Mesodermal cell (in vitro differentiated cells): Measurements from ENCODE around the gene ESRRA.

Experiments used
- H3K27ac ChIP-seq: 2 replicates; pipeline ENCODE4 v1.7.0; 2013; ENCODE audit warnings: mild to moderate bottlenecking, low read depth, low read length, moderate library complexity; ENCODE audit not compliant: severe bottlenecking
- H3K36me3 ChIP-seq: 2 replicates; pipeline ENCODE4 v1.7.1; 2013; ENCODE audit warnings: mild to moderate bottlenecking, low read length, moderate library complexity; ENCODE audit not compliant: control insufficient read depth, insufficient read depth
- H3K4me1 ChIP-seq: one replicate; pipeline ENCODE4 v1.7.1; 2013; ENCODE audit warnings: mild to moderate bottlenecking, low read length; ENCODE audit not compliant: insufficient read depth, control insufficient read depth, poor library complexity, severe bottlenecking
- H3K4me3 ChIP-seq: 2 replicates; pipeline ENCODE4 v1.7.0; 2013; ENCODE audit warnings: low read length, control low read depth, mild to moderate bottlenecking; ENCODE audit not compliant: insufficient read depth, poor library complexity, severe bottlenecking; ENCODE audit errors: extremely low read depth
- H3K9me3 ChIP-seq: 2 replicates; pipeline ENCODE4 v1.7.1; 2013; ENCODE audit warnings: mild to moderate bottlenecking, low read length, moderate library complexity; ENCODE audit not compliant: control insufficient read depth
- WGBS, 2 experiments: methylation state at CpG; one replicate each; pipeline ENCODE4 v1.1.5; 2013; ENCODE audit warnings: missing lambda C conversion rate in 2 of 2; ENCODE audit not compliant: insufficient coverage in 2 of 2; 5-methylcytosine and 5-hydroxymethylcytosine counted together

The ESRRA gene

GRCh38 chr11:64349025-64349387, 43.7 kb downstream of the ESRRA start:
- H3K36me3 ChIP-seq = no peaks in the 10 kb centered on the region
- no peaks in the 10 kb centered on the region for H3K9me3 ChIP-seq
- no peak overlapping the region for H3K4me3 ChIP-seq
- no peak overlapping the region for H3K27ac ChIP-seq
- WGBS, 2 experiments = 92 to 97% methylated on average over 5 to 7 of the region's 7 CpGs
- H3K4me1 ChIP-seq = no peaks in the 10 kb centered on the region

DNA sequence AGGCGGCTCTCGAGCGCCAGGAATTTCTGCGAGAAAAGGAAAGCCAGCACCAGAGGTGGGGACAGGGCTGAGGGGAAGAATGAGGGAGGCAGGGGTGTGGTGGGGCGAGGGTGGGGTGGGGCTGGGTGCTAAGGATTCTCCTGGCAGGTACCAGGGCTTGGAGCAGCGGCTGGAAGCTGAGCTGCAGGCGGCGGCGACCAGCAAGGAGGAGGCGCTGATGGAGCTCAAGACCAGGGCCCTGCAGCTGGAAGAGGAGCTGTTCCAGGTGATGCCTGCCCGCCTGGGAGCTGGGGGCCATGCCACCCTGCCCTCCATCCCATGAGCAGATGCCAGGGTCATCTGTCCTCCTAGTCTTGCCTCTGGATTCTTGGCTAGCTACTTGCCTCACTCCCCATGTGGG, 44.1 kb downstream of the ESRRA start:
- no peak overlapping the region for H3K27ac ChIP-seq
- H3K36me3 ChIP-seq = no peaks in the 10 kb centered on the region
- WGBS, 2 experiments = 87 to 94% methylated on average over 7 to 11 of the region's 11 CpGs
- H3K9me3 ChIP-seq = no peaks in the 10 kb centered on the region
- no peak overlapping the region for H3K4me3 ChIP-seq
- no peaks in the 10 kb centered on the region for H3K4me1 ChIP-seq

DNA sequence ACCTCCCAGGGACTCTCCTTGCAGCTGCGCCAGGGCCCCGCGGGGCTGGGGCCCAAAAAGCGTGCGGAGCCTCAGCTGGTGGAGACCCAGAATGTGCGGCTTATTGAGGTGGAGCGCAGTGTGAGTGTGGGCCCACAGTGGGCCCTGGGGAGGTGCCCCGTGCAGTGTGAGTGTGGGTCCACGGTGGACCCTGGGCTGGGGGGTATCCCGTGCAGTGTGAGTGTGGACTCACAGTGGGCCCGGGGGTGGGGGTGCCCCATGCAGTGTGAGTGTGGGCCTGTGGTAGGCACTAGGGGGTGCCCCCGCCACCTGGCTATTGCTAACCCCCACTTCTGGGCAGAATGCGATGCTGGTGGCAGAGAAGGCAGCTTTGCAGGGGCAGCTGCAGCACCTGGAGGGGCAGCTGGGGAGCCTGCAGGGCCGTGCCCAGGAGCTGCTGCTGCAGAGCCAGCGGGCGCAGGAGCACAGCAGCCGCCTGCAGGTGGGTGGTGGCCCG, 45.9 kb downstream of the ESRRA start:
- no peaks in the 10 kb centered on the region for H3K36me3 ChIP-seq
- H3K4me3 ChIP-seq = no peak overlapping the region
- no peaks in the 10 kb centered on the region for H3K9me3 ChIP-seq
- 92 to 94% methylated on average over 17 of the region's 18 CpGs for WGBS, 2 experiments
- peaks cover 5% of the 10 kb centered on the region for H3K4me1 ChIP-seq
- H3K27ac ChIP-seq = no peak overlapping the region

DNA sequence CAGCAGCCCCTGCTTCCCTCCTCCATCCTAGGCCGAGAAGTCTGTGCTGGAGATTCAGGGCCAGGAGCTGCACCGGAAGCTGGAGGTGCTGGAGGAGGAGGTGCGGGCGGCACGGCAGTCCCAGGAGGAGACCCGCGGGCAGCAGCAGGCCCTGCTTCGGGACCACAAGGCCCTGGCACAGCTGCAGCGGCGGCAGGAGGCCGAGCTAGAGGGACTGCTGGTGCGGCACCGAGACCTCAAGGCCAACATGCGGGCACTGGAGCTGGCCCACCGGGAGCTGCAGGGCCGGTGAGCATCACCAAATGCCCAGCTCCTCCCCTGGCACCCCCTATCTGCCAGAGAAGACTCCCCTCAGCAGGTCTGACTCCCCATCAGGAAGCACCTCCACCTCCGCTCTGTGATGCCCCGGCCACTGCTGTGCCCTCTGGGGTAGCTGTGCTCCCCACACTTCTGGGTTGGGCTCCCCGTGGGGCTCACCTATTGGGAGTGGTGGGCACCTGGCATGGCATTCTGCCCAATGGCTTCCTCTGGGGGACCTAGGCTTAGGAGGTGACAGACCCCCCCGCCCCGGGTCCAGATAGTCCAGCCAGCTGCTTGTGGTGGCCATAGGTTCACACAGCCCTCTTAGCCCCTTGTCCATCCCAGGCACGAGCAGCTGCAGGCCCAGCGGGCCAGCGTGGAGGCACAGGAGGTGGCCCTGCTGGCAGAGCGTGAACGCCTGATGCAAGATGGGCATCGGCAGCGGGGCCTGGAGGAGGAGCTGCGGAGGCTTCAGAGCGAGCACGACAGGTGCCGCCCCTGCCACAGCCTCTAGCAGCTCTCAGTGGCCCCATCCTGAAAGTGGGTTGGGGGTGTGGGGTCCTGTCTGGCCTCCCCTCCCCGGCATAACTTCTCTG, 47.0 kb downstream of the ESRRA start:
- WGBS, 2 experiments = 91 to 95% methylated on average over 26 to 31 of the region's 33 CpGs
- H3K36me3 ChIP-seq = no peaks in the 10 kb centered on the region
- H3K9me3 ChIP-seq = no peaks in the 10 kb centered on the region
- peaks cover 14% of the 10 kb centered on the region for H3K4me1 ChIP-seq
- no peak overlapping the region for H3K27ac ChIP-seq
- no peak overlapping the region for H3K4me3 ChIP-seq

DNA sequence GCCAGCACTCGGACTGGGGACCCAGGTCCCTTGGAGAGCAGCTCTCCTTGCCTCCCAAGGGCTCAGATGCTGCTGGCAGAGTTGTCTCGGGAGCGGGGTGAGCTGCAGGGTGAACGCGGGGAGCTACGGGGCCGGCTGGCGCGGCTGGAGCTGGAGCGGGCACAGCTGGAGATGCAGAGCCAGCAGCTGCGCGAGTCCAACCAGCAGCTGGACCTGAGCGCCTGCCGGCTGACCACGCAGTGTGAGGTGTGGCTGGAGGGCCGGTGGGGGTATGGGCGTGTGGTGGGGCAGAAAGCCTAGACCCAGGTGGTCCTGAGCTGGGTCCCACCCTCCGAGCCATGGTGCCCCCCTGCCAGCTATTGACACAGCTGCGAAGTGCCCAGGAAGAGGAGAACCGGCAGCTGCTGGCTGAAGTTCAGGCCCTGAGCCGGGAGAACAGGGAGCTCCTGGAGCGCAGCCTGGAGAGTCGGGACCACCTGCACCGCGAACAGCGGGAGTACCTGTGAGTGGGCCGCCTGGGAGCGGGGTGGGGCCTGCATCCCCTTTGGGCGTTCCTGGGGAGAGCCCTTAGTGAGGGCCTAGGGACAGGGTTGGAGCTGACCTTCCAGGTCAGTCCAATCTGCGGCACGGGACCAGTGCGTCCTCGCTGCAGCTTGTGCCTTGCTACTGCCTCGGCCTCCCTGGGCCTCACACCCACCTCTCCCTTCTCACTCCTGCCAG, 47.8 kb downstream of the ESRRA start:
- 93 to 95% methylated on average over 24 to 32 of the region's 34 CpGs for WGBS, 2 experiments
- H3K4me1 ChIP-seq = peaks cover 22% of the 10 kb centered on the region

DNA sequence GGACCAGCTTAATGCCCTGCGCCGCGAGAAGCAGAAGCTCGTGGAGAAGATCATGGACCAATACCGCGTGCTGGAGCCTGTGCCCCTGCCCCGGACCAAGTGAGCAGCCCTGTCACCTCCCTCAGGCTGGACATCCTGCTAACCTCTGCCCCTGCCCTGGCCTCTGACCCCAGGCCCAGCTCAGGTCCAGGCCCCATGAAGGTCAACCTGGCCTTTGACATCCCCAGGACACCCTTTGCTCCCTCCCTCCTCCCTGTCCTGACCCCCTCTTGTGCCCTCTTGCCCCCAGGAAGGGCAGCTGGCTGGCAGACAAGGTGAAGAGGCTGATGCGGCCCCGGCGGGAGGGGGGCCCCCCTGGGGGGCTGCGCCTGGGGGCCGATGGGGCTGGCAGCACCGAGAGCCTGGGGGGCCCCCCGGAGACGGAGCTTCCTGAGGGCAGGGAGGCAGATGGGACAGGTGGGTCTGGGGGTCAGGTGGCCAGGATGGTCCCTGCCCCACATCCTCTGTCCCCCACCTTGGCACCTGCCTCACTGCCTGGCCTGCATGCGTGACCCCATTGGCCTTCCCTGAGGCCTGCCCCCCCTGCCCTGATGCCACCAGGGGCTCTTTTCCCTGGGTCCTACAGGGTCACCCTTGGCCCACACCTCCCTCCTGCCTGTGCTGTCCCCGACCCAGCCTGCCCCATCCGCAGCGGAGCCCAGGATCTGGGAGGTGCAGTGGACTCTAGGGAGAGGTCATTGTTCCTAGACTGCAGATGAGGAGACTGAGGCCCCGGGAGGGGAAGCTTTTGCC, 48.6 kb downstream of the ESRRA start:
- WGBS, 2 experiments = 94 to 95% methylated on average over 12 to 16 of the region's 20 CpGs
- no peak overlapping the region for H3K4me3 ChIP-seq
- no peak overlapping the region for H3K27ac ChIP-seq
- no peaks in the 10 kb centered on the region for H3K36me3 ChIP-seq
- H3K4me1 ChIP-seq = peaks cover 28% of the 10 kb centered on the region
- H3K9me3 ChIP-seq = no peaks in the 10 kb centered on the region

More for the DNA sequence above, 47.8 kb downstream of the ESRRA start:
- Histone ChIP-seq H3K27ac (no peak overlapping the region), H3K9me3 (no peaks in the 10 kb centered on the region), H3K36me3 (no peaks in the 10 kb centered on the region), H3K4me3 (no peak overlapping the region)

DNA sequence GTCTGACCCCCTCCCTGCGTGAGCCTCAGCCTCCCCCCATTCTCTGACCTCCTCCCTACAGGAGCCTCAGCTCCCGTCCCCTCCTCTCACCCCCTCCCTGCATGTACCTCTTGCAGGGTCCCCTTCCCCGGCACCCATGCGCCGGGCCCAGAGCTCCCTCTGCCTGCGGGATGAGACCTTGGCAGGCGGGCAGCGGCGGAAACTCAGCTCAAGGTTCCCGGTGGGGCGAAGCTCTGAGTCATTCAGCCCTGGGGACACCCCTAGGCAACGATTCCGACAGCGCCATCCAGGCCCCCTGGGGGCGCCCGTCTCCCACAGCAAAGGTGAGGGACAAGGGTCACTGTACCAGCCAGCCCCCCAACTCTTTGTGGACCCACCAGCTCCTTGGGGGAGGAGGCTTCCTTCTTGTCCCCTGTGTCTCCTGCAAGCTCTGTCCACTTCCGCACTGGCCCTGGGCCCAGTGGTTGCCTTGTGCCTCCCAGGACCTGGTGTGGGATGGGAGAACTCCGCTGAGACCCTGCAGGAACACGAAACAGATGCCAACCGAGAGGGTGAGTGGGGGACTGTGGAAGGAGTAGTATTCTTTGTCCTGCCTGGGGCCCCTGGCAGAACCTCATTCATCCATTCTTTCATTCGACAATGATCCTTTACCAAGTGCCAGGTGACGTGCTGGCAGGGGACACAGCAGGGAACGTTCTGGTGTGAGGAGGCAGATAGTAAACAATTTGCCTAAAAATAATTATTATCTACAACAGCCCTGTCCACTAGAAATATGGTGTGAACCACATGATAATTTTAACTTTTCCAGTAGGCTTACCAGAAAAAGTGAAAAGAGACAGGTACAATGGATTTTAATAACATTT, 50.0 kb downstream of the ESRRA start:
- peaks cover 5% of the 10 kb centered on the region for H3K36me3 ChIP-seq
- peaks cover 31% of the 10 kb centered on the region for H3K4me1 ChIP-seq
- no peaks in the 10 kb centered on the region for H3K9me3 ChIP-seq
- H3K27ac ChIP-seq = peak overlapping the region; percentile 45
- WGBS, 2 experiments = 10 to 15% methylated on average over 11 to 19 of the region's 23 CpGs
- H3K4me3 ChIP-seq = no peak overlapping the region

- 83 to 85% methylated on average over 13 to 21 of the region's 25 CpGs for WGBS, 2 experiments
- Histone ChIP-seq H3K36me3 (peaks cover 18% of the 10 kb centered on the region), H3K9me3 (no peaks in the 10 kb centered on the region), H3K27ac (no peak overlapping the region), H3K4me3 (no peak overlapping the region), H3K4me1 (peaks cover 32% of the 10 kb centered on the region)
Observed at GRCh38 chr11:64356498-64357411, 51.4 kb downstream of the ESRRA start.

GRCh38 chr11:64357446-64357845, 52.1 kb downstream of the ESRRA start:
- Histone ChIP-seq H3K27ac (no peak overlapping the region), H3K4me3 (no peak overlapping the region), H3K36me3 (peaks cover 25% of the 10 kb centered on the region), H3K9me3 (no peaks in the 10 kb centered on the region), H3K4me1 (peaks cover 32% of the 10 kb centered on the region)
- WGBS, 2 experiments = 78 to 100% methylated on average over 1 to 4 of the region's 6 CpGs
